Progenitor cell of endocrine pancreas (in vitro differentiated cells): ENCODE results near the gene C19orf12. TPM values are rescaled to one million over a fixed set of nuclear protein-coding genes. Genes with fewer than 3 reads are reported as not detected.
"Not testable (repeated sequence)": the region's sequence is repeated elsewhere in the genome, so short reads cannot be mapped to it uniquely, and the experiment has no call there.

Experiments
- DNase-seq: peaks from one replicate; pipeline ENCODE4 v3.0.0; 2021; ENCODE audit warnings: low spot score; ENCODE audit not compliant: unreplicated experiment
- H3K27ac Mint-ChIP-seq: 2 replicates; pipeline ENCODE4 v1.8.0; 2021; ENCODE audit warnings: mild to moderate bottlenecking, moderate library complexity, mixed read lengths
- H3K27me3 Mint-ChIP-seq: 2 replicates; pipeline ENCODE4 v1.8.0; 2021; ENCODE audit warnings: mixed read lengths
- H3K36me3 Mint-ChIP-seq: 2 replicates; pipeline ENCODE4 v1.8.0; 2022; ENCODE audit warnings: mixed read lengths; ENCODE audit not compliant: insufficient read depth
- H3K4me1 Mint-ChIP-seq: 2 replicates; pipeline ENCODE4 v1.8.0; 2021; ENCODE audit warnings: low read depth, mixed read lengths
- H3K4me3 Mint-ChIP-seq: 2 replicates; pipeline ENCODE4 v1.8.0; 2021; ENCODE audit warnings: low read depth, mild to moderate bottlenecking, moderate library complexity, mixed read lengths
- H3K9me3 Mint-ChIP-seq: 2 replicates; pipeline ENCODE4 v1.8.0; 2021; ENCODE audit warnings: low read depth, mixed read lengths
- CTCF ChIP-seq: fragments of 200-600 bp; sonication (generic); IDR thresholded peaks from one replicate; pipeline ENCODE4 v1.5.0; 2021; ENCODE audit warnings: antibody characterized with exemption, mild to moderate bottlenecking; ENCODE audit not compliant: unreplicated experiment
- total RNA-seq: library from RNA; stranded (reverse); gene quantifications from 2 replicates; pipeline ENCODE4 v1.2.1, GENCODE V29; 2021

The C19orf12 gene
- total RNA-seq, 1 donor from 2014 or later, result 37.6 TPM

- Mint-ChIP-seq H3K27me3 (peaks cover 2% of the 10 kb centered on the region), H3K27ac (peak overlapping the region; percentile 96), H3K4me1 (peaks cover 40% of the 10 kb centered on the region), H3K36me3 (no peaks in the 10 kb centered on the region), H3K4me3 (peak overlapping the region; percentile 79), H3K9me3 (no peaks in the 10 kb centered on the region)
- DNase-seq, result no peak
- no peak for TF ChIP-seq CTCF
Measured at GRCh38 chr19:29715701-29716581, 880 bp upstream of the C19orf12 start.

GRCh38 chr19:29714371-29714952 is 599 bp downstream of the C19orf12 start:
- Mint-ChIP-seq H3K27ac (peak overlapping the region; percentile 73), H3K9me3 (no peaks in the 10 kb centered on the region)

GRCh38 chr19:29712744-29713516 is 2.1 kb downstream of the C19orf12 start:
- Mint-ChIP-seq H3K36me3 (no peaks in the 10 kb centered on the region), H3K4me3 (peak overlapping the region; percentile 73), H3K27ac (peak overlapping the region; percentile 43), H3K9me3 (no peaks in the 10 kb centered on the region), H3K27me3 (no peaks in the 10 kb centered on the region), H3K4me1 (peaks cover 58% of the 10 kb centered on the region)
- DNase-seq, result no peak
- no peak for TF ChIP-seq CTCF

More at GRCh38 chr19:29714371-29714952, 599 bp downstream of the C19orf12 start:
- TF ChIP-seq CTCF, result no peak
- Mint-ChIP-seq H3K36me3 (no peaks in the 10 kb centered on the region), H3K27me3 (no peaks in the 10 kb centered on the region), H3K4me1 (peaks cover 50% of the 10 kb centered on the region), H3K4me3 (peak overlapping the region; percentile 73)
- no peak for DNase-seq

GRCh38 chr19:29711584-29712132 is 3.4 kb downstream of the C19orf12 start:
- H3K36me3 Mint-ChIP-seq, result peaks cover 2% of the 10 kb centered on the region
- TF ChIP-seq CTCF, result no peak
- H3K4me3 Mint-ChIP-seq, result no peak overlapping the region
- H3K9me3 Mint-ChIP-seq, result no peaks in the 10 kb centered on the region
- DNase-seq, result no peak
- H3K4me1 Mint-ChIP-seq, result peaks cover 58% of the 10 kb centered on the region
- H3K27ac Mint-ChIP-seq, result peak overlapping the region; percentile 51
- H3K27me3 Mint-ChIP-seq, result no peaks in the 10 kb centered on the region

GRCh38 chr19:29709440-29709798 is 5.6 kb downstream of the C19orf12 start:
- peaks cover 46% of the 10 kb centered on the region for H3K4me1 Mint-ChIP-seq
- not testable (repeated sequence) for DNase-seq, H3K4me3 Mint-ChIP-seq, H3K27ac Mint-ChIP-seq, H3K9me3 Mint-ChIP-seq, H3K27me3 Mint-ChIP-seq, H3K36me3 Mint-ChIP-seq
